WI38 (cell line): ENCODE measurements around the gene NFIA.

Source experiments
- H3K4me3 ChIP-seq: 2 replicates; pipeline ENCODE4 v1.5.1; 2011; ENCODE audit warnings: low read depth, mild to moderate bottlenecking, control low read depth, low read length
- CTCF ChIP-seq: IDR thresholded peaks from 2 replicates; pipeline ENCODE4 v1.5.1; 2012; ENCODE audit warnings: low read depth, mild to moderate bottlenecking, control low read depth, low read length

NFIA gene

DNA sequence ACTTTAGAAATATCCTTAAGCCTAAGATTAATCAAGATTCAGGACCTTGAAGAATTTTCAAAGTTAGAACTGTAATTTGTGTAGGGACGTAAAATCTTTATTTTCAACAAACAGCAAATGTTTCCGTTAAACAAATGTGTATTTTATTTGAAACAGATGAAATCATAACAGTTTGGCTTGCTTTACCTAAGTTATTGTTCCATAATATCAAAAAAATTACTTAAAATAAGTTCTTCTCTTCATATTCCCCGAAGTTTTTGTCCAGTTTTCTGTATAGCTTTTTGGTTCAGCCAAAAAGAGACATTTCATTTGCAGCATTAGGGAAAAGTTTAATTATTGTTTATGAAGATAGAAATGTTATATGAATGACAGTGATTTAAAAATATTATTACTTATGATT is 100.1 kb downstream of the NFIA start:
- TF ChIP-seq CTCF = no peak

DNA sequence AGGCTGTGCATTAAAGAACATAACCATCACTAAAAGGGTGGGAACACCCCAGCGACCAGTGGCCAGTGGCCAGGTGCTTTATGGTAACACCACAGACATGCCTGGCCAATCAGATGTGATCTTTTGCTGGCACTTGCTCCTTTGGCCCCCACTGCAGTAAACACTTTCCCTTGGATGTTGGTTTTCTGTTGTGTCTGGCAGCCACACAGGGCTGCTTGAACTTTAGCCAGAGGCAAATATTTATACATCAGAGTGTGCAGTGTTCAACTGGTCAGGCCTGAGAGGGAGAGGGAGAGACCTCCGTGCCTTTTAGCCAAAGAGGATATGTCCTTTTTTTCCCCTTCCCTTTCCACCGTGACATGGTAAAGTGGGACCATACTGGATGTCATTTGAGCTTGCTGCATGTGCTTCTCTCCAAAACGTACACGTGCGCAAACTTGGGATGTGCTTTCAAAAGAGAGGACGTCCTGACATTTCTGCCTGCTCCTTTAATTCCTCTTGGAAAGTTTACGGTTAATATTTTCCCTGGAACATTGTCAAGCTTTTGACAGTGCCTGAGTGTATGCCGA is 101.2 kb downstream of the NFIA start:
- TF ChIP-seq CTCF = no peak

More for the DNA sequence above, 100.1 kb downstream of the NFIA start:
- H3K4me3 ChIP-seq = no peak overlapping the region

DNA sequence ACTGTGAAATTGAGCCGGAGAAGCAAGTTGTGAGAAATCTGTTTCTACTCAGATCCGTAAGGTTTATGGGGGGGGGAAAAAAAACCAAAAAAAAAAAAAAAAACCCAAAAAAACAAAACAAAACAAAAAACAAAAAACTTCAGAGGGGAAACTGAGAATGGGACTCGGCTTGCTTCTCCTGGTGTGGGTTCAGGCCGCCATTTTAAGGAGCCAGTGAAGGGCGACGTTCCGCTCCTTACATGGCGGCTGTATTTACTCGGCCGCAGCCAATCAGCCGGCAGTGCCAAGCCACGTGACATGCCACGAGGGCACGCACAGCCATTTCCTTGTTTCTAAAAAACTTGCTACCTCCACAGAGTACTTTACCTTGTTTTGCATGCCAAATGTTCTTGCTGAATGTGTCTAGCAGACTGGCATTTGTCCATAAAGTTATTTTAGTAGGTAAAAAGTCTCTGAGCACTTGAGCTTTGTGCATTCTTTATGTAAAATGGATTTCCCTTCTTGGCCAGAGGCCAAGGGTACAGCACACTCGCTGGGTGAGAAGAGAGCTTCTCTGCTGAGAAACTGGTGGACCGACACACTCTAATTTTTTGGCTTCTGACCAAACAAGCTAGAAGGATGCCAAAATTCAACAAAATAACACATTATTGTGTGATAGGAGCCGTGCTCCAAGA is 101.8 kb downstream of the NFIA start:
- no peak for TF ChIP-seq CTCF
- H3K4me3 ChIP-seq = no peak overlapping the region

More for the DNA sequence above, 101.2 kb downstream of the NFIA start:
- H3K4me3 ChIP-seq = no peak overlapping the region

DNA sequence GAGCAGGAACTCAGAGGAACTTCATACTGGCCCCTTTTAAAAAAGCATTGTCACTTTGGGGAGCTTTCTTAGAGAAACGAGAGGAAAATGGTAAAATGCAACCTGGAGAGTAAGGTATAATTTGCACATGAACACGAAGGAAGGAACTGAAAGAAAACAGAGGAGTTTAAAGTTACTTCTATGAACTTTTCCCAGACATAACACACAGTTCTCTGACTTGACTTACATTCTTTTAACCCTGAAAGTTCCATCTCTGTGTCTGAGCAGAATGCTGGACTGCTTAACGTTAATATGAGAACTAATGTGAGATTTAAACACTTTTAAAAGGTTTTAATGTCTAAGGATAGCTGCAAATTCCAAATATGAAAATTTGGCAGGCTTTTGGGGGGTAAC is 102.3 kb downstream of the NFIA start:
- H3K4me3 ChIP-seq = no peak overlapping the region
- no peak for TF ChIP-seq CTCF

DNA sequence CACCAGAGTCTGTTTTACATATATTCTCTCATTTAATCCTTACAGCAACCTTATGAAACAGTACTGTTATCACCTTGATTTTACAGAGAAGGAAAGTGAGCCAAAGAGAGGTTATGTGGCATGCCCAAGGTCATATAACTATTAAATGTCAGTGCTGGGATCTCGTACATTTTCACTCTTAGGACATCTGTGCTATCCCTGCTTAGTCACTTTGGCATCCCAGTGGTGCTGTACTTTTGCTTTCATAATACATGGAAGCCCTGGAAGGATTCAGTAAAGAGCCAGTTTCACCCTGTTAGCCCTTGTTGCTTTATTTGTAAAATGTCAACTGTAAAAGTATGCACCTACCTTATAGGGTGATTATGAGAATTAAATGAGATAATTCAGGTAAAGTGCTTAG is 104.4 kb downstream of the NFIA start:
- TF ChIP-seq CTCF = no peak
- no peak overlapping the region for H3K4me3 ChIP-seq

GRCh38 chr1:61187352-61188086 is 105.2 kb downstream of the NFIA start:
- H3K4me3 ChIP-seq = no peak overlapping the region
- no peak for TF ChIP-seq CTCF

GRCh38 chr1:61190153-61190552 is 107.8 kb downstream of the NFIA start:
- H3K4me3 ChIP-seq = no peak overlapping the region
- no peak for TF ChIP-seq CTCF
